Gastroesophageal sphincter (tissue), 4 donors: ENCODE measurements around the gene CSF2. TPM values are rescaled to one million over a fixed set of nuclear protein-coding genes. Genes with fewer than 3 reads are reported as not detected.

ENCODE experiments used
- ATAC-seq: fragments of 150-250 bp; one replicate; pipeline ENCODE4 v1.9.1; 2016; ENCODE audit warnings: mild to moderate bottlenecking, moderate library complexity
- H3K27ac ChIP-seq, 4 donors: fragments of 200-600 bp; sonication (generic) in 3 of 4; 1 replicate in 3 of 4; 2 replicates in 1 of 4; pipeline ENCODE4 v1.5.1; 2016 to 2019
- H3K27me3 ChIP-seq: fragments of 200-600 bp; sonication (generic); one replicate; pipeline ENCODE4 v1.5.1; 2019
- H3K36me3 ChIP-seq, 2 donors: fragments of 200-600 bp; sonication (generic); one replicate each; pipeline ENCODE4 v1.5.1; 2019; ENCODE audit warnings: control low read depth in 1 of 2
- H3K4me1 ChIP-seq, 3 donors: fragments of 200-600 bp; sonication (generic); 1 replicate in 2 of 3; 2 replicates in 1 of 3; pipeline ENCODE4 v1.5.1; 2016 to 2019; ENCODE audit warnings: control low read depth in 2 of 3
- H3K4me3 ChIP-seq, 2 donors: fragments of 200-600 bp; sonication (generic); one replicate each; pipeline ENCODE4 v1.5.1; 2019; ENCODE audit warnings: mild to moderate bottlenecking in 1 of 2, moderate library complexity in 1 of 2
- H3K9me3 ChIP-seq, 3 donors: fragments of 200-600 bp; sonication (generic); one replicate each; pipeline ENCODE4 v1.5.1; 2017 to 2019; ENCODE audit warnings: control low read depth in 2 of 3
- EP300 ChIP-seq: sonication (generic); formaldehyde crosslinking; IDR thresholded peaks from one replicate; pipeline ENCODE4 v1.6.1; 2017; ENCODE audit warnings: antibody characterized with exemption, mild to moderate bottlenecking
- POLR2A ChIP-seq, 2 donors: fragments of 450-650 bp; IDR thresholded peaks; one replicate each; pipeline ENCODE4 v1.6.1; 2017; ENCODE audit warnings: antibody characterized with exemption in 2 of 2, mild to moderate bottlenecking in 2 of 2, moderate library complexity in 1 of 2
- POLR2AphosphoS5 ChIP-seq: sonication (generic); formaldehyde crosslinking; IDR thresholded peaks from one replicate; pipeline ENCODE4 v1.6.1; 2017; ENCODE audit warnings: antibody characterized with exemption
- WGBS, 2 donors: methylation state at CpG; one replicate each; pipeline ENCODE4 v1.1.5; 2018; ENCODE audit warnings: low coverage in 1 of 2; 5-methylcytosine and 5-hydroxymethylcytosine counted together
- total RNA-seq, 4 donors: library from RNA; depleted of rRNA; stranded (reverse); fragments of >200 nt; gene quantifications; one replicate each; pipeline ENCODE4 v1.1.0, GENCODE V29; 2016
- TF ChIP-seq, protein P1 (sequence below), 4 experiments: fragments of 200-600 bp in 2 of 4; fragments of 450-650 bp in 2 of 4; sonication (generic) in 1 of 4; IDR thresholded peaks; one replicate each; pipeline ENCODE4 v1.5.1; 2017 to 2019; ENCODE audit warnings: antibody characterized with exemption in 4 of 4, mild to moderate bottlenecking in 2 of 4, moderate library complexity in 2 of 4

The CSF2 gene
- total RNA-seq, 4 donors from 2014 or later = 1.1 TPM; not detected in 3

DNA sequence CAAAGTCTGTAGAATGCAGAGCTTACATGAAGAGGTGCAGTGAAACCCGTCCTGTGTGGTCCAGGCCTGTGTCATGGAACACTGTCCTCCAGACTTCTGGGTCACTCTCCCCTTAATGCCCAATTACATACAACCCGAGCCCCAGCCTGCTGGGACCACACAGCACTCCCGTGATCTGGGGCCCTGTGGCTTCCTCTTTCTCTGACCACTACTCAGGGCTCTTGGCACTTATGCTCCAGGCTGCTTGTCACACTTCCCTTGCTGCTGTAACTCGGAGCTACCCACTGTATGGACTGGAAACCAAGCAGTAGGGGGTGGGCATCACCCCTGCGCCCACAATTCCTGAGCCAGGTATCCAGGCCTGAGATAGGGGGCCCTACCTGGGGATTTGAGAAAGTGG, 23.5 kb upstream of the CSF2 start:
- Histone ChIP-seq H3K4me1 (no peaks in the 10 kb centered on the region), H3K9me3 (no peaks in the 10 kb centered on the region), H3K27ac (no peak overlapping the region), H3K27me3 (no peaks in the 10 kb centered on the region), H3K4me3 (no peak overlapping the region), H3K36me3 (no peaks in the 10 kb centered on the region)
- WGBS, 2 donors = 100% methylated on average over 1 of the region's 5 CpGs; no CpG with 5 or more reads in 1 of the 2 donors
- ATAC-seq = no peak
- TF ChIP-seq POLR2A (IDR thresholded peaks at IDR 0.05) (no peak), POLR2AphosphoS5 (no peak), EP300 (no peak)
- TF ChIP-seq, protein P1, sequence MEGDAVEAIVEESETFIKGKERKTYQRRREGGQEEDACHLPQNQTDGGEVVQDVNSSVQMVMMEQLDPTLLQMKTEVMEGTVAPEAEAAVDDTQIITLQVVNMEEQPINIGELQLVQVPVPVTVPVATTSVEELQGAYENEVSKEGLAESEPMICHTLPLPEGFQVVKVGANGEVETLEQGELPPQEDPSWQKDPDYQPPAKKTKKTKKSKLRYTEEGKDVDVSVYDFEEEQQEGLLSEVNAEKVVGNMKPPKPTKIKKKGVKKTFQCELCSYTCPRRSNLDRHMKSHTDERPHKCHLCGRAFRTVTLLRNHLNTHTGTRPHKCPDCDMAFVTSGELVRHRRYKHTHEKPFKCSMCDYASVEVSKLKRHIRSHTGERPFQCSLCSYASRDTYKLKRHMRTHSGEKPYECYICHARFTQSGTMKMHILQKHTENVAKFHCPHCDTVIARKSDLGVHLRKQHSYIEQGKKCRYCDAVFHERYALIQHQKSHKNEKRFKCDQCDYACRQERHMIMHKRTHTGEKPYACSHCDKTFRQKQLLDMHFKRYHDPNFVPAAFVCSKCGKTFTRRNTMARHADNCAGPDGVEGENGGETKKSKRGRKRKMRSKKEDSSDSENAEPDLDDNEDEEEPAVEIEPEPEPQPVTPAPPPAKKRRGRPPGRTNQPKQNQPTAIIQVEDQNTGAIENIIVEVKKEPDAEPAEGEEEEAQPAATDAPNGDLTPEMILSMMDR (IDR thresholded peaks at IDR 0.05) = no peak

DNA sequence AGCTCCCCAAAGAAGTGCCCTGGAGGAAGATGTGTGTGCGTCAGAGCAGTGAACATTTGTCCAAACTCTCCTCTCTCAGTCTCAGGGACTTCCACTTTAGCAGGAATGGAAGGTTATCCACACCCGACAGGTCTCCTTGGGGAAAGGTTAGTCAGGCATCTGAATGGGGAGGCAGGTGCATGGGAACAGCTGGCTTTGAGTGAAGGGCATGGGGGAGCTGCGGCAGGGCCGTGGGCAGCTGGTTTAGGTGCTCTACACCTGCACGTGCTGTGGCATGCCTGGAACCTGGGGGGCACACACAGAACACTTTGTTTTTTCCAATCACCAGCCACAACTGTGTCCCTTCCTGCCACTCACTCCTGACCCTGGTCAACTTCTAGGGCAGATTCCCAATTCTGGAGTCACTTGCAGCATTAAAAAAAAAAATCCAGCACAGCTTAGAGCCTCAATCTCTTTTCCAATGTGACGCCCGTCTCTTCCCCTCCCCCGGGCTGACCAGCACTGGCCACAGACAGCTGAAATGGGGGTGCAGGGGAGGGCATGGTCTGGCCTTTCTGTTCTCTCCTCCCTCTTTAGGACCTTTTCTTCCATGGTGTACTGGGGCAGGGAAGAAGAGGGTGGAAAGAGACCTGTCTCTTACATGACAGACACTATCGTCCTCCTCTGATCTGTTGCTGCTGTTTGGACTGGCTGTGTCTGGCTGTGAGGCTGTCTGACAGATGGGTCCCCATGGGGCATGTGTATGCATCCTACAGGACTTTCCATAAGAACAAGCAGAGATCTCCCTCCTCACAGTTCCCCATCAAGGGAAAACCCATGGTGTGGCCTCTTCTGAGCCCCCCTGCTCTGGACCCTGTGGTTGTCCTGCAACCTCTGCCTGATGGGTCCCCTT, 22.7 kb upstream of the CSF2 start:
- Histone ChIP-seq H3K9me3 (no peaks in the 10 kb centered on the region), H3K27ac (no peak overlapping the region), H3K27me3 (no peaks in the 10 kb centered on the region), H3K4me1 (no peaks in the 10 kb centered on the region), H3K36me3 (no peaks in the 10 kb centered on the region), H3K4me3 (no peak overlapping the region)
- 56 to 67% methylated on average over 2 to 4 of the region's 9 CpGs for WGBS, 2 donors
- no peak for ATAC-seq
- no peak for TF ChIP-seq POLR2AphosphoS5
- no peak for TF ChIP-seq EP300
- no peak for TF ChIP-seq POLR2A (IDR thresholded peaks at IDR 0.05)
- TF ChIP-seq, protein P1 (IDR thresholded peaks at IDR 0.05) = no peak

DNA sequence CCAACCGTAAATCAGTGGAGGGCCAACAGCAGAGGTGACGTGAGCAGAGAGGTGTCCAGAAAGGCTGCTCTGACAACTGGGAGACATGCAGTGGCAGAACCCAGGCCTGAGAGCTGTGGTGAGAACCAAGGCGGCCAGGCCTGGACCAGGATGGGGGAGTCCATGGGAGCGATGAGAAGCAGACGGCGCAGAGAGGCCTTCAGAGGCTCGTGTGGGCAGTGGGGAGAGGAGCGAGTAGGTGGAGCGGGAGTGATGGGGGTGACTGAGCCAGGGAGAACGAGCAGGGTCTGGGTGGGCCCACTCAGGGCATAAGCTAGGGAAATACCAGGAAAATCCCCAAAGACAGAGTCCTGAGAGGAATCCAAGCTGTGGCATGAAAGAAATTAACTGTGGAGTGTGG, 21.1 kb upstream of the CSF2 start:
- 70 to 80% methylated on average over 1 to 10 of the region's 10 CpGs for WGBS, 2 donors
- no peaks in the 10 kb centered on the region for H3K36me3 ChIP-seq
- no peak overlapping the region for H3K4me3 ChIP-seq
- no peaks in the 10 kb centered on the region for H3K27me3 ChIP-seq
- no peaks in the 10 kb centered on the region for H3K9me3 ChIP-seq
- no peaks in the 10 kb centered on the region for H3K4me1 ChIP-seq
- TF ChIP-seq EP300 (no peak), POLR2AphosphoS5 (no peak), POLR2A (IDR thresholded peaks at IDR 0.05) (no peak)
- TF ChIP-seq, protein P1 (IDR thresholded peaks at IDR 0.05) = no peak
- ATAC-seq = no peak
- H3K27ac ChIP-seq = no peak overlapping the region

DNA sequence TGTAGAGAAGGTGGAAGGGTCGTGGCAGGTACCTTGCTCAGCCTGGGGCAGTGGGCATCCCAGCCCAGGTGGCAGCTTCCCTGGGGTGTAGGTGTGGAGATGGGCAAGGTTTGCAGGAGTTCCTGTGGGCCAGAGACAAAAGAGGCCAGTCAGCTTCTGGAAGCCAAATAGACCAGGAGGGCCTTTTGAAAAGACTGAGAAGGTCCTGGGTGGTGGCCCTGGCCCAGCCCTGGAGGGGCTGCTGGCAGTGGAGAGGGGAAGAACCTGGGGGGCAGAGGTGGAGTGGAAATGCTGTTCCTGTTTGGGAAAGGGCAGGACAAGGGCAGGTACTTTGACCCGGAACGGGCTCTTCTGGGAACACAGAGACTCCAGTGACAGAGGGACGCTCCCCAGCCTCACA, 20.1 kb upstream of the CSF2 start:
- Histone ChIP-seq H3K4me3 (no peak overlapping the region), H3K9me3 (no peaks in the 10 kb centered on the region), H3K4me1 (no peaks in the 10 kb centered on the region), H3K27me3 (no peaks in the 10 kb centered on the region), H3K27ac (no peak overlapping the region), H3K36me3 (no peaks in the 10 kb centered on the region)
- no peak for ATAC-seq
- 100% methylated on average over 1 to 2 of the region's 4 CpGs for WGBS, 2 donors
- TF ChIP-seq, protein P1 (IDR thresholded peaks at IDR 0.05) = no peak
- no peak for TF ChIP-seq EP300
- TF ChIP-seq POLR2A (IDR thresholded peaks at IDR 0.05) = no peak
- TF ChIP-seq POLR2AphosphoS5 = no peak
